Suprapubic skin (tissue), 4 donors: ENCODE data around the gene BCL11B. TPM values are rescaled to one million over a fixed set of nuclear protein-coding genes. Genes with fewer than 3 reads are reported as not detected.

ENCODE experiments used
- DNase-seq, 2 donors: peaks; one replicate each; pipeline ENCODE4 v3.0.0-alpha.2; 2019; ENCODE audit warnings: low spot score in 2 of 2
- H3K27ac ChIP-seq: fragments of 200-600 bp; sonication (generic); one replicate; pipeline ENCODE4 v1.5.1; 2019
- H3K27me3 ChIP-seq: fragments of 200-600 bp; sonication (generic); one replicate; pipeline ENCODE4 v1.5.1; 2019
- H3K36me3 ChIP-seq: fragments of 200-600 bp; sonication (generic); one replicate; pipeline ENCODE4 v1.5.1; 2019
- H3K4me1 ChIP-seq: fragments of 200-600 bp; sonication (generic); one replicate; pipeline ENCODE4 v1.5.1; 2019
- H3K4me3 ChIP-seq: fragments of 200-600 bp; sonication (generic); one replicate; pipeline ENCODE4 v1.5.1; 2019; ENCODE audit warnings: mild to moderate bottlenecking
- H3K9me3 ChIP-seq: fragments of 200-600 bp; sonication (generic); one replicate; pipeline ENCODE4 v1.5.1; 2019
- EP300 ChIP-seq: sonication (generic); formaldehyde crosslinking; IDR thresholded peaks from one replicate; pipeline ENCODE4 v1.6.1; 2017; ENCODE audit warnings: antibody characterized with exemption
- POLR2A ChIP-seq, 2 donors: fragments of 450-650 bp; IDR thresholded peaks; one replicate each; pipeline ENCODE4 v1.6.1; 2017; ENCODE audit warnings: antibody characterized with exemption in 2 of 2, mild to moderate bottlenecking in 2 of 2, moderate library complexity in 2 of 2
- POLR2AphosphoS5 ChIP-seq, 3 donors: sonication (generic); formaldehyde crosslinking; IDR thresholded peaks; one replicate each; pipeline ENCODE4 v1.6.1; 2017; ENCODE audit warnings: antibody characterized with exemption in 3 of 3
- WGBS: methylation state at CpG from one replicate; pipeline ENCODE4 v1.1.5; 2018; 5-methylcytosine and 5-hydroxymethylcytosine counted together
- total RNA-seq, 4 donors: library from RNA; depleted of rRNA; stranded (reverse); fragments of >200 nt; gene quantifications; one replicate each; pipeline ENCODE4 v1.1.0, GENCODE V29; 2016
- TF ChIP-seq, protein P1 (sequence below), 2 donors: fragments of 200-600 bp in 1 of 2; fragments of 450-650 bp in 1 of 2; sonication (generic) in 1 of 2; IDR thresholded peaks; one replicate each; pipeline ENCODE4 v1.5.1; 2016 to 2019; ENCODE audit warnings: antibody characterized with exemption in 2 of 2, mild to moderate bottlenecking in 1 of 2, moderate library complexity in 1 of 2

BCL11B gene
- total RNA-seq = 10 to 100 TPM; 35.9 to 53.8 (median 47.5) TPM

DNA sequence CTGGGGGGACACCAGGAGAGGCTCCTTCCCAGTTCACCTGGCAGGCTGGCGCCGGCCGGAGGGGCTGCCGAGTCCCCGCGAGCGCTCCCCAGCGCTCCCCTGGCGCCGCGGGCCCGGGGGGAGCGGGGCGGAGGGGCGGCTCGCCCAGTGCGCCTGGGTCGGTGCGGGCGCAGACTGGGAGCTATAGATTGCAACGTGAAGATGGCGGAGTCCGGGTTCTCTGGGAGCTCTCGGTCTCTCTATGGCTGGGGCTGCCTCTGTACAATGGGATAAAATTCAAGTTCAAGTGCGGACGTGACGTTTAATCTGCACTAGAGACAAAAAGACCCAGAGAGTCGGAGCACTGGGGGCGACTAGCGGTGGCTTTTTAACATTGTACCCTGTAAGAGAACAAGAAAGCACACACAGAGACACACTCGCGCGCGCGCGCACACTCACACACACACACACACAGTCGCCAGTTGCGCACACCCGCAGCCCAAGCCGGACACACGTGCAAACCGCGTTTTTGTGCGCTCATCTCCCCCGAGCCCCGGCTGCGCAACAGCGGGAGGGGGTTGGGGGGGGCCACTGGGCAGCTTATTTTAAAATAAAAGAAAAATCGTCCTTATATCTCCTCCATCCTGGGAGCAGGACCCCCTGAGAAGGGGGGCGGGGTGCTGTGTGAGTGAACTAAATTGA is at the start of gene BCL11B:
BCL11B (minus strand) TSS at position 247 of the 681 bp plus-strand sequence. CDS start 979 bp downstream, outside the sequence.
- Histone ChIP-seq H3K4me1 (peaks cover 57% of the 10 kb centered on the region), H3K9me3 (no peaks in the 10 kb centered on the region), H3K4me3 (peak within 1 kb of the TSS; percentile 84), H3K27ac (peak within 1 kb of the TSS; percentile 90), H3K27me3 (peaks cover 38% of the 10 kb centered on the region), H3K36me3 (no peaks in the 10 kb centered on the region)
- DNase-seq = peak; percentile 90 to 92
- WGBS = 2% methylated on average over 36 of the region's 50 CpGs
- no peak for TF ChIP-seq EP300
- TF ChIP-seq, protein P1, sequence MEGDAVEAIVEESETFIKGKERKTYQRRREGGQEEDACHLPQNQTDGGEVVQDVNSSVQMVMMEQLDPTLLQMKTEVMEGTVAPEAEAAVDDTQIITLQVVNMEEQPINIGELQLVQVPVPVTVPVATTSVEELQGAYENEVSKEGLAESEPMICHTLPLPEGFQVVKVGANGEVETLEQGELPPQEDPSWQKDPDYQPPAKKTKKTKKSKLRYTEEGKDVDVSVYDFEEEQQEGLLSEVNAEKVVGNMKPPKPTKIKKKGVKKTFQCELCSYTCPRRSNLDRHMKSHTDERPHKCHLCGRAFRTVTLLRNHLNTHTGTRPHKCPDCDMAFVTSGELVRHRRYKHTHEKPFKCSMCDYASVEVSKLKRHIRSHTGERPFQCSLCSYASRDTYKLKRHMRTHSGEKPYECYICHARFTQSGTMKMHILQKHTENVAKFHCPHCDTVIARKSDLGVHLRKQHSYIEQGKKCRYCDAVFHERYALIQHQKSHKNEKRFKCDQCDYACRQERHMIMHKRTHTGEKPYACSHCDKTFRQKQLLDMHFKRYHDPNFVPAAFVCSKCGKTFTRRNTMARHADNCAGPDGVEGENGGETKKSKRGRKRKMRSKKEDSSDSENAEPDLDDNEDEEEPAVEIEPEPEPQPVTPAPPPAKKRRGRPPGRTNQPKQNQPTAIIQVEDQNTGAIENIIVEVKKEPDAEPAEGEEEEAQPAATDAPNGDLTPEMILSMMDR (IDR thresholded peaks at IDR 0.05) = peak; percentile 45 to 50

DNA sequence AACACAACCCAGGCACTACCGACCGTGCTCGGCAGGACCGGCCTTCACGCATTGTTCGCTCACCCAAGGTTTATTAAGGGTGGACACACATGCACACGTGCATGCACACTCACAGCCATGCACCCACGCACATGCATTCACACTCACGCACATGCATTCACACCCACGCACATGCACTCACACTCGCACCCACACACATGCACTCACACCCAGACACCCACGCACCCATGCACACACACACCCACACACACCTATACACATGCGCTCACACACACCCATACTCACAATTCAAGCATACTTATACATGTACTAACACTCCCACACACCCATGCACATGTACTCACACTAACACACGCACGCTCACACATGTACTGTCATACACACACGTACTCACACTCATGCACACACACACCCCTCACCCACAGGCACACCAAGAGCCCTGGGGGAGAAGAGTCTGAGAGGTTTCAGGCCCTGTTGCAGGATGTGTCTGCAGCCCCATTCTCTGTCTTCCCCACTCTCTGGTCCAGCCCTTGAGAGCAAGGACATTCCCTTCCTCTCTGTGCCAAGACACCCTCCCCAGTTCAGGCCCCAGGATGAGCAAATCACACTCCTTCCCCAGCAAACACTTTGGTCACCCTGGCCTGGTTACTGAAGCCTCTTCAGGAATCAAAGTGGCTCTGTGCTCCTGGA is 49.4 kb upstream of the BCL11B start:
- 94% methylated on average over 16 of the region's 16 CpGs for WGBS
- no peak overlapping the region for H3K4me3 ChIP-seq
- H3K36me3 ChIP-seq = no peaks in the 10 kb centered on the region
- no peak overlapping the region for H3K27ac ChIP-seq
- no peaks in the 10 kb centered on the region for H3K9me3 ChIP-seq
- peaks cover 4% of the 10 kb centered on the region for H3K4me1 ChIP-seq
- peak in 1 of 2 donors; percentile 18 for DNase-seq
- H3K27me3 ChIP-seq = peaks cover 8% of the 10 kb centered on the region
- no peak for TF ChIP-seq EP300
- no peak for TF ChIP-seq POLR2AphosphoS5 (IDR thresholded peaks at IDR 0.05)
- TF ChIP-seq, protein P1 (IDR thresholded peaks at IDR 0.05) = no peak

DNA sequence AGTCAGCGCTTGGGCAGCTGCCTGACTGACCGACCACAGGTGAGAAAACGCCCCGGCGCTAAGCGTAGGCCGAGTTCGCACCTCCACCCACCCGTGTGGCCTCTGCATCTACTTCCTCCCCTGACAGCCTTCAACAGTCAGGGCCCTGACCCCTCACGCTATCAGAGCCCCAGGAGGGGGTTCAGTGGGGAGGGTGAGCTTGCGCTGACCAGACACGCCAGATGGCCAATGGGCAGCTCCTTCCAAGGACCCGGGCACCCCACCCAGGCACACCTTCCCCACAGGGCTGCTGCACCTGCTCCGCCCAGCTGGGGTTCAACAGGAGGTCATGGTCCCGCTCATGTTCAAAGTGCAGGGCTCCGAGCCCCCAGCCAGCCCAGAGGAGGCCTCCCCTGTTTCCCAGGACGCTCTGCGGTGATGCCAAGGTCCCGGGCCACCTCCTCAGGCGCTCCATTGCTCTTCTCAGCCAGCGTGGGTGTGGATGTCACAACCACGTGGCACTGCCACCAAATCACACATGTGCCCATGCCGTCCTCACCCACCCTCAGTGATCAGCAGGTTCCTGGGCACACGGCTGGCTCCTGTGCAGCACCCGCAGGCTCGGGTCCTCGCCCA is 48.7 kb upstream of the BCL11B start:
- Histone ChIP-seq H3K9me3 (no peaks in the 10 kb centered on the region), H3K27me3 (peaks cover 4% of the 10 kb centered on the region), H3K4me3 (no peak overlapping the region), H3K27ac (no peak overlapping the region), H3K36me3 (no peaks in the 10 kb centered on the region), H3K4me1 (peaks cover 4% of the 10 kb centered on the region)
- WGBS = 88% methylated on average over 14 of the region's 27 CpGs
- DNase-seq = no peak
- TF ChIP-seq POLR2A (IDR thresholded peaks at IDR 0.05) (no peak), POLR2AphosphoS5 (IDR thresholded peaks at IDR 0.05) (no peak), EP300 (no peak)
- TF ChIP-seq, protein P1 (IDR thresholded peaks at IDR 0.05) = no peak

DNA sequence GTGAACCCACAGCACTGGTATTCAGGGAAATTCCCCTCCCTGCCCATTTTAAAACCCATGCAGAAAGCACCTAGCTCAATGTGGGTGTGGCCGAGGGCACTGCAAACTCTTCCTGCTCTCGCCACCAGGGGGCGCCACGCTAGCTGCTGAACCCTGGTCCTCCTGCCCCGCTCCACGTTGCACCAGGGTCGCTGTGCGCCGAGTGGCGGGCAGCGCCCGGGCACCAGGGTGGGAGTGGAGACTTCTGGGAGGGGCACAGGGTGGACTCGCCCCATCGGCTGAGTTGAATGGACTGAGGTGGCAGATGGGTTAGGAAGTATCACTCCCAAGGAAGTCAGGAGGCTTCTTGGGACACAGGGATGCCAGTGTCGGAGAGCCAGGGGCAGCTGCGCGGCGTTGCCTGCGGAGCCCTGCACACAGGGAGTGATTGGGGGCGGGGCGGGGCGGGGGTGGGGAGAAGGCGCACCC is 48.1 kb upstream of the BCL11B start:
- Histone ChIP-seq H3K27ac (no peak overlapping the region), H3K36me3 (no peaks in the 10 kb centered on the region), H3K4me3 (no peak overlapping the region), H3K4me1 (peaks cover 4% of the 10 kb centered on the region), H3K9me3 (no peaks in the 10 kb centered on the region), H3K27me3 (no peaks in the 10 kb centered on the region)
- TF ChIP-seq, protein P1 (IDR thresholded peaks at IDR 0.05) = peak; percentile 13 to 72
- TF ChIP-seq POLR2A (IDR thresholded peaks at IDR 0.05) (no peak), POLR2AphosphoS5 (IDR thresholded peaks at IDR 0.05) (no peak)
- no peak for DNase-seq
- WGBS = 10% methylated on average over 5 of the region's 23 CpGs

DNA sequence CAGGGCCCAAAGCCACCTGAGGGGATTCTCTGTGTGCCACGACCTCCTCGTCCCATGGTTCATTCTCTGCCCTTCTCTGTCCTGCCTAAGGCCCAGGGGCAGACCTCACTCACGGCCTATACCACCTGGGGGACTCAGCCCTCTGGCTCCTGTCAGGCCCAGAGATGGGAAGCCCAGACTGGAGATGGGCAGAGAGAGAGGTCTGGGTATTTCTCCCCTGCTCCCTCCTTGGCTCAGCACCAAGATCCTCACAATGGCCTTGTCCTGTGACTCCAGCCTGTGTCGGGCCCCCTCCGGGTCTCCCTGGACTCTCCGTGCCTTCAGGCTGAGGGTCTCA is 46.9 kb upstream of the BCL11B start:
- Histone ChIP-seq H3K36me3 (no peaks in the 10 kb centered on the region), H3K4me3 (no peak overlapping the region), H3K4me1 (peaks cover 4% of the 10 kb centered on the region), H3K9me3 (no peaks in the 10 kb centered on the region), H3K27ac (no peak overlapping the region), H3K27me3 (no peaks in the 10 kb centered on the region)
- 86% methylated on average over 6 of the region's 6 CpGs for WGBS
- TF ChIP-seq, protein P1 (IDR thresholded peaks at IDR 0.05) = no peak
- TF ChIP-seq POLR2A (IDR thresholded peaks at IDR 0.05) (no peak), POLR2AphosphoS5 (IDR thresholded peaks at IDR 0.05) (no peak), EP300 (no peak)
- no peak for DNase-seq
